H1 (cell line): ENCODE measurements around the gene ADAM12. TPM values are rescaled to one million over a fixed set of nuclear protein-coding genes. Genes with fewer than 3 reads are reported as not detected.

Experiments used
- CTCF ChIA-PET: fragments of 300-600 bp; sonication (Branson Sonifier 250); formaldehyde crosslinking; loops from one replicate; lab custom pipeline; 2021; ENCODE audit not compliant: partially characterized antibody; lab: Charles Lee
- POLR2A ChIA-PET: fragments of 300-600 bp; sonication (Branson Sonifier 250); formaldehyde crosslinking; loops from one replicate; lab custom pipeline; 2021; ENCODE audit warnings: inconsistent platforms; ENCODE audit not compliant: partially characterized antibody; lab: Charles Lee
- DNase-seq, 2 experiments: peaks; one replicate each; pipeline versions ENCODE4 v3.0.0 to v3.0.0-alpha.2; 2010 to 2022; ENCODE audit warnings: low spot score in 2 of 2, low read depth in 1 of 2, mixed read lengths in 1 of 2
- FAIRE-seq: peaks from 2 replicates; lab custom pipeline; 2011; peaks lifted over from hg19 to GRCh38; lab: Jason Lieb, UNC
- H2AFZ ChIP-seq: 2 replicates; pipeline ENCODE4 v1.8.1; 2012; ENCODE audit warnings: low read length, inconsistent platforms
- H2AK5ac ChIP-seq: 2 replicates; pipeline ENCODE4 v1.6.1; 2013; ENCODE audit warnings: low read depth, low read length
- H2BK120ac ChIP-seq: replicated peaks from 2 replicates; pipeline ENCODE3; 2013; ENCODE audit warnings: low read depth, low read length, inconsistent platforms
- H2BK12ac ChIP-seq: 2 replicates; pipeline ENCODE4 v1.6.1; 2013; ENCODE audit warnings: low read depth, low read length
- H2BK15ac ChIP-seq: 2 replicates; pipeline ENCODE4 v1.6.1; 2013; ENCODE audit warnings: low read length
- H2BK20ac ChIP-seq: 2 replicates; pipeline ENCODE4 v1.6.1; 2013; ENCODE audit warnings: low read length
- H2BK5ac ChIP-seq: 2 replicates; pipeline ENCODE4 v1.6.1; 2013; ENCODE audit warnings: low read depth, low read length
- H3K14ac ChIP-seq: 2 replicates; pipeline ENCODE4 v1.6.1; 2013; ENCODE audit warnings: inconsistent platforms; ENCODE audit not compliant: insufficient read length
- H3K18ac ChIP-seq: 2 replicates; pipeline ENCODE4 v1.6.1; 2013; ENCODE audit warnings: low read length; ENCODE audit errors: extremely low read depth
- H3K23ac ChIP-seq: 2 replicates; pipeline ENCODE4 v1.6.1; 2013; ENCODE audit warnings: inconsistent platforms; ENCODE audit not compliant: insufficient read length
- H3K23me2 ChIP-seq: 2 replicates; pipeline ENCODE4 v1.6.1; 2013; ENCODE audit warnings: low read depth, low read length
- H3K27ac ChIP-seq: 2 replicates; pipeline ENCODE4 v1.6.1; 2011; ENCODE audit warnings: low read depth, low read length, inconsistent platforms
- H3K27me3 ChIP-seq, 4 experiments: replicated peaks in 1 of 4; 1 replicate in 1 of 4; 2 replicates in 3 of 4; pipeline versions ENCODE4 v1.6.1 to v1.8.1; 2011 to 2013; ENCODE audit warnings: low read length in 3 of 4, mild to moderate bottlenecking in 3 of 4, inconsistent platforms in 2 of 4, mixed read lengths in 2 of 4, moderate library complexity in 1 of 4; ENCODE audit not compliant: control insufficient read depth in 3 of 4, insufficient read depth in 3 of 4; ENCODE audit errors: extremely low read depth in 1 of 4
- H3K36me3 ChIP-seq, 4 experiments: 2 replicates each; pipeline versions ENCODE4 v1.6.1 to v1.8.1; 2011 to 2013; ENCODE audit warnings: mild to moderate bottlenecking in 4 of 4, low read length in 3 of 4, moderate library complexity in 2 of 4, control low read depth in 1 of 4, inconsistent platforms in 1 of 4; ENCODE audit not compliant: insufficient read depth in 4 of 4, control insufficient read depth in 2 of 4
- H3K4ac ChIP-seq: replicated peaks from 2 replicates; pipeline ENCODE3; 2013; ENCODE audit warnings: low read length, low read depth, mixed read lengths, inconsistent platforms; ENCODE audit not compliant: insufficient read length
- H3K4me1 ChIP-seq, 4 experiments: replicated peaks in 1 of 4; 1 replicate in 1 of 4; 2 replicates in 3 of 4; pipeline versions ENCODE4 v1.6.1 to v1.8.1; 2011 to 2013; ENCODE audit warnings: low read length in 3 of 4, inconsistent platforms in 2 of 4, mixed read lengths in 1 of 4; ENCODE audit not compliant: insufficient read depth in 4 of 4, control insufficient read depth in 3 of 4
- H3K4me2 ChIP-seq, 2 experiments: 2 replicates each; pipeline versions ENCODE4 v1.6.1 to v1.8.1; 2011 to 2013; ENCODE audit warnings: low read depth in 2 of 2, low read length in 2 of 2, control low read depth in 1 of 2, inconsistent platforms in 1 of 2, mild to moderate bottlenecking in 1 of 2; ENCODE audit not compliant: insufficient read depth in 1 of 2
- H3K4me3 ChIP-seq, 4 experiments: fragments of 200-600, 300-600 bp in 1 of 4; sonication (generic), shearing (Covaris generic), sonication (Bioruptor Twin) in 1 of 4; 2 replicates each; pipeline versions ENCODE4 v1.5.1 to v1.8.1; 2011 to 2016; ENCODE audit warnings: low read length in 4 of 4, low read depth in 3 of 4, control low read depth in 2 of 4, inconsistent platforms in 2 of 4, mild to moderate bottlenecking in 2 of 4, mixed read lengths in 1 of 4, moderate library complexity in 1 of 4; ENCODE audit not compliant: insufficient read depth in 2 of 4; ENCODE audit errors: extremely low read depth in 1 of 4
- H3K56ac ChIP-seq: replicated peaks from 2 replicates; pipeline ENCODE3; 2013; ENCODE audit warnings: low read depth, mild to moderate bottlenecking, mixed read lengths, low read length, inconsistent platforms; ENCODE audit not compliant: insufficient read length
- H3K79me1 ChIP-seq: 2 replicates; pipeline ENCODE4 v1.6.1; 2013; ENCODE audit warnings: low read depth, low read length, control low read depth
- H3K79me2 ChIP-seq, 2 experiments: 2 replicates each; pipeline versions ENCODE4 v1.6.1 to v1.8.1; 2012 to 2013; ENCODE audit warnings: low read length in 2 of 2, mild to moderate bottlenecking in 2 of 2, inconsistent platforms in 1 of 2; ENCODE audit not compliant: insufficient read depth in 2 of 2, control insufficient read depth in 1 of 2
- H3K9ac ChIP-seq, 4 experiments: replicated peaks in 1 of 4; 1 replicate in 1 of 4; 2 replicates in 3 of 4; pipeline versions ENCODE4 v1.6.1 to v1.8.1; 2011 to 2013; ENCODE audit warnings: low read depth in 3 of 4, low read length in 3 of 4, control low read depth in 2 of 4, mild to moderate bottlenecking in 2 of 4, moderate library complexity in 2 of 4, inconsistent platforms in 1 of 4; ENCODE audit errors: extremely low read depth in 1 of 4
- H3K9me3 ChIP-seq, 2 experiments: 2 replicates each; pipeline versions ENCODE4 v1.6.1 to v1.8.1; 2012 to 2013; ENCODE audit warnings: mild to moderate bottlenecking in 2 of 2, moderate library complexity in 2 of 2, control low read depth in 1 of 2, inconsistent platforms in 1 of 2, low read depth in 1 of 2, low read length in 1 of 2, mixed read lengths in 1 of 2; ENCODE audit not compliant: insufficient read depth in 2 of 2
- H4K20me1 ChIP-seq, 2 experiments: replicated peaks in 1 of 2; 2 replicates each; pipeline versions ENCODE3 to v1.8.1; 2011 to 2013; ENCODE audit warnings: inconsistent platforms in 2 of 2, low read length in 2 of 2, mild to moderate bottlenecking in 1 of 2; ENCODE audit not compliant: insufficient read depth in 2 of 2, control insufficient read depth in 1 of 2
- H4K5ac ChIP-seq: 2 replicates; pipeline ENCODE4 v1.6.1; 2013; ENCODE audit warnings: low read length, low read depth, mixed read lengths, inconsistent platforms; ENCODE audit not compliant: insufficient read length
- H4K8ac ChIP-seq: 2 replicates; pipeline ENCODE4 v1.8.0; 2013; ENCODE audit warnings: mild to moderate bottlenecking, moderate library complexity, low read length, inconsistent platforms; ENCODE audit not compliant: insufficient read depth; ENCODE audit errors: extremely low read depth
- H4K91ac ChIP-seq: replicated peaks from 2 replicates; pipeline ENCODE3; 2013; ENCODE audit warnings: low read length, mixed read lengths, inconsistent platforms; ENCODE audit not compliant: insufficient read length
- CBX8 ChIP-seq: fragments of 300-800, 300-1000 bp; sonication (generic); IDR thresholded peaks from 2 replicates; pipeline ENCODE4 v1.7.1; 2016; ENCODE audit warnings: low read depth, low read length, borderline replicate concordance
- CHD1 ChIP-seq: IDR thresholded peaks from 2 replicates; pipeline ENCODE4 v1.6.1; 2012; ENCODE audit warnings: low read depth, low read length, improper control_type of control experiment
- CHD2 ChIP-seq: IDR thresholded peaks from 2 replicates; pipeline ENCODE4 v1.6.1; 2012; ENCODE audit warnings: low read length, improper control_type of control experiment
- JUND ChIP-seq: IDR thresholded peaks from 2 replicates; pipeline ENCODE4 v1.6.1; 2011; ENCODE audit warnings: mild to moderate bottlenecking, improper control_type of control experiment, low read length
- NRF1 ChIP-seq: IDR thresholded peaks from 2 replicates; pipeline ENCODE4 v1.6.1; 2011; ENCODE audit warnings: mild to moderate bottlenecking, low read depth, low read length, improper control_type of control experiment
- POLR2AphosphoS5 ChIP-seq: IDR thresholded peaks from 2 replicates; pipeline ENCODE4 v1.6.1; 2011; ENCODE audit warnings: low read depth, low read length
- TBP ChIP-seq: IDR thresholded peaks from 2 replicates; pipeline ENCODE4 v1.6.1; 2011; ENCODE audit warnings: low read depth, low read length, improper control_type of control experiment
- whole genome bisulfite sequencing, 2 experiments: shearing (Covaris generic) in 1 of 2; methylation state at CpG; one replicate each; pipeline versions ENCODE4 v1.1.6 to v1.1.7; 2013 to 2015; ENCODE audit warnings: low lambda C conversion rate in 2 of 2, mixed read lengths in 2 of 2, inconsistent platforms in 1 of 2, low coverage in 1 of 2, missing lambda C conversion rate in 1 of 2; ENCODE audit not compliant: insufficient replicate concordance in 2 of 2, insufficient coverage in 1 of 2, insufficient read length in 1 of 2; ENCODE audit errors: extremely low coverage in 1 of 2, missing lambda C conversion rate in 1 of 2; 5-methylcytosine and 5-hydroxymethylcytosine counted together
- polyA plus RNA-seq, 7 experiments: library from polyadenylated mRNA; depleted of rRNA in 3 of 7; stranded (reverse) in 5 of 7; unstranded in 2 of 7; fragments of >200 nt in 5 of 7; fragments of 200-250 nt in 2 of 7; gene quantifications; 1 replicate in 5 of 7; 2 replicates in 1 of 7; 4 replicates in 1 of 7; pipeline versions ENCODE4 v1.2.1 to v1.2.3, GENCODE V29; 2011 to 2013; ENCODE audit warnings: missing spikeins in 2 of 7, mixed read lengths in 2 of 7
- total RNA-seq: library from RNA; stranded (reverse); fragmentation: NEBNext Ultra II Directional; extraction: Animal tissue kit (Norgen Biotek cat#: 25700); gene quantifications from 2 replicates; pipeline ENCODE4 v1.2.1, GENCODE V29; 2021
- TF ChIP-seq, protein P1 (sequence below): IDR thresholded peaks from 2 replicates; pipeline ENCODE4 v1.6.1; 2011; ENCODE audit warnings: low read depth, mild to moderate bottlenecking, low read length; ENCODE audit not compliant: insufficient read depth
- TF ChIP-seq, protein P2 (sequence below): IDR thresholded peaks from 2 replicates; pipeline ENCODE4 v1.6.1; 2012; ENCODE audit warnings: inconsistent platforms
- TF ChIP-seq, protein P3 (sequence below): IDR thresholded peaks from 2 replicates; pipeline ENCODE4 v1.6.1; 2011; ENCODE audit warnings: low read length, improper control_type of control experiment

Gene ADAM12
- total and polyA plus RNA-seq, 2 of the 8 experiments (the other 6 are each of a cell fraction or from before 2014, with no cell fraction given): 0.07 to 0.17 TPM

DNA sequence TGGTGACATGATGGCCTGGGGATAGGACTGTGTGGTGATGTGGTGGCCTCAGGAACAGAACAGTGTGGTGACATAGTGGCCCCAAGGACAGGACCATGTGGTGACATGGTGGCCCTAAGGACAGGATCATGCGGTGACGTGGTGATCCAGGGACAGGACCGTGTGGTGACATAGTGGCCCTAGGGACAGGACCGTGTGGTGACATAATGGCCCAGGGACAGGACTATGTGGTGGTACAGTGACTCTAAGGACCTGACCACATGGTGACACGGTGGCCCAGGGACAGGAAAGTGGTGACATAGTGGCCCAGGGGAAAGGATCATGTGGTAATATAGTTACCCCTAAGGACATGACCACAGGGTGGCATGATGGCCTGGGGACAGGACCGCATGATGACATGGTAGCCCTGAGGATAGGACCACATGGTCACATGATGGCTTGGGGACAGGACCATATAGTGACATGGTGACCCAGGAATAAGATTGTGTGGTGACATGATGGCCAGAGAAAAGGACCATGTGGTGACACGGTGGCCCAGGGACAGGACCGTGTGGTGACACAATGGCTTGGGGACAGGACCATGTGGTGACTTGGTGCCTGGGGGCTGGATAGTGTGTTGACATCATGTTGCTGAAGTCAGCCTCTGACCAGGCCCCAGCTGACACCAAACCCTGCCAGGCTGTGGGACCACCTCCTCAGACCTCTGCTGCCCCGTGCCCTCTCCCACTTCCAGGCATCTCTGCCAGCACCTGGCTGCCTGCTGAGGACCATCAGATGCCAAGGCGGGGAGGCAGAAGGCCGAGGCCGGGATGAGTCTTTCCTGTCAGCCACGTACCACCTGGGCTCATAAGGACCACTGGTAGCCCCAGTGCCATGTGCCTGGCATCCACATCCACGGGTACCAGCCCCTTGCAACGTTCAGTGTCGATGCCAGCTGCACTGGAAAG is 99.5 kb downstream of the ADAM12 start:
- no peak overlapping the region; the same call in 1 of the 2 replicates for H2BK5ac ChIP-seq
- no peak overlapping the region for H4K5ac ChIP-seq
- H3K79me2 ChIP-seq: no peaks in the 10 kb centered on the region
- no peaks in the 10 kb centered on the region for H4K20me1 ChIP-seq
- H2BK120ac ChIP-seq: no peak overlapping the region
- no peak overlapping the region for H3K27ac ChIP-seq
- no peak for DNase-seq
- no peak overlapping the region for H3K9ac ChIP-seq
- no peak overlapping the region for H3K23ac ChIP-seq
- no peaks in the 10 kb centered on the region for H3K23me2 ChIP-seq
- no peak overlapping the region for H3K4me2 ChIP-seq
- no peaks in the 10 kb centered on the region for H3K79me1 ChIP-seq
- no peak overlapping the region for H2AFZ ChIP-seq
- H3K18ac ChIP-seq: no peak overlapping the region
- H2BK12ac ChIP-seq: 0 out of 2 replicates have a peak overlapping the region, but pooled peaks have one; percentile 35
- no peak overlapping the region for H4K8ac ChIP-seq
- no peak overlapping the region for H4K91ac ChIP-seq
- POLR2A ChIA-PET: no interaction called here
- no peak overlapping the region for H3K4ac ChIP-seq
- H3K36me3 ChIP-seq: no peaks in the 10 kb centered on the region
- no peak overlapping the region for H2BK15ac ChIP-seq
- H3K56ac ChIP-seq: no peak overlapping the region
- H3K9me3 ChIP-seq: no peaks in the 10 kb centered on the region
- H2AK5ac ChIP-seq: peak overlapping the region; percentile 70
- CTCF ChIA-PET: no interaction called here
- H2BK20ac ChIP-seq: no peak overlapping the region
- no peak overlapping the region for H3K4me3 ChIP-seq
- no peaks in the 10 kb centered on the region for H3K27me3 ChIP-seq
- 83% methylated on average over 16 of the region's 16 CpGs; no CpG with 5 or more reads in 1 of the 2 experiments for WGBS, 2 experiments
- no peak overlapping the region for H3K14ac ChIP-seq
- FAIRE-seq: no peak
- H3K4me1 ChIP-seq: no peaks in the 10 kb centered on the region; a peak in 1 of 7 replicates
- TF ChIP-seq CHD2 (no peak), CBX8 (no peak), POLR2AphosphoS5 (no peak), TBP (no peak), JUND (no peak), CHD1 (no peak), NRF1 (no peak)
- TF ChIP-seq, protein P1, sequence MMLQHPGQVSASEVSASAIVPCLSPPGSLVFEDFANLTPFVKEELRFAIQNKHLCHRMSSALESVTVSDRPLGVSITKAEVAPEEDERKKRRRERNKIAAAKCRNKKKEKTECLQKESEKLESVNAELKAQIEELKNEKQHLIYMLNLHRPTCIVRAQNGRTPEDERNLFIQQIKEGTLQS: no peak
- TF ChIP-seq, protein P2, sequence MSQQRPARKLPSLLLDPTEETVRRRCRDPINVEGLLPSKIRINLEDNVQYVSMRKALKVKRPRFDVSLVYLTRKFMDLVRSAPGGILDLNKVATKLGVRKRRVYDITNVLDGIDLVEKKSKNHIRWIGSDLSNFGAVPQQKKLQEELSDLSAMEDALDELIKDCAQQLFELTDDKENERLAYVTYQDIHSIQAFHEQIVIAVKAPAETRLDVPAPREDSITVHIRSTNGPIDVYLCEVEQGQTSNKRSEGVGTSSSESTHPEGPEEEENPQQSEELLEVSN: no peak
- TF ChIP-seq, protein P3, sequence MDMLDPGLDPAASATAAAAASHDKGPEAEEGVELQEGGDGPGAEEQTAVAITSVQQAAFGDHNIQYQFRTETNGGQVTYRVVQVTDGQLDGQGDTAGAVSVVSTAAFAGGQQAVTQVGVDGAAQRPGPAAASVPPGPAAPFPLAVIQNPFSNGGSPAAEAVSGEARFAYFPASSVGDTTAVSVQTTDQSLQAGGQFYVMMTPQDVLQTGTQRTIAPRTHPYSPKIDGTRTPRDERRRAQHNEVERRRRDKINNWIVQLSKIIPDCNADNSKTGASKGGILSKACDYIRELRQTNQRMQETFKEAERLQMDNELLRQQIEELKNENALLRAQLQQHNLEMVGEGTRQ: no peak
